HG03469 (cell line): Measurements from ENCODE around the gene KRT6C.
"Not testable (repeated sequence)": the region's sequence is repeated elsewhere in the genome, so short reads cannot be mapped to it uniquely, and the experiment has no call there.

Experiments
- ATAC-seq: cut with Tn5 transposase; IDR thresholded peaks from one replicate; pipeline ENCODE4 v1.9.1; 2021; ENCODE audit warnings: mild to moderate bottlenecking, moderate library complexity, moderate number of reproducible peaks; ENCODE audit not compliant: unreplicated experiment

KRT6C gene

GRCh38 chr12:52461693-52462092 is 11.9 kb downstream of the KRT6C start:
- no peak for ATAC-seq

GRCh38 chr12:52458861-52459260 is 14.7 kb downstream of the KRT6C start:
- ATAC-seq, result no peak

GRCh38 chr12:52455821-52456220 is 17.8 kb downstream of the KRT6C start:
- ATAC-seq, result no peak

GRCh38 chr12:52454411-52455201 is 19.0 kb downstream of the KRT6C start:
- no peak for ATAC-seq

GRCh38 chr12:52452101-52452500 is 21.5 kb downstream of the KRT6C start, which contains the start of gene KRT6B:
Gene KRT6B, minus strand, starts transcription at chr12:52452146. Its CDS starts 68 bp downstream, at chr12:52452078.
- no peak for ATAC-seq

- no peak for ATAC-seq
Observed at GRCh38 chr12:52448228-52448627, 25.4 kb downstream of the KRT6C start.

- not testable (repeated sequence) for ATAC-seq
Observed at GRCh38 chr12:52447196-52447595, 26.4 kb downstream of the KRT6C start.

GRCh38 chr12:52446367-52447045 is 27.1 kb downstream of the KRT6C start:
- no peak for ATAC-seq

GRCh38 chr12:52445876-52446275 is 27.7 kb downstream of the KRT6C start:
- no peak for ATAC-seq

- no peak for ATAC-seq
Observed at GRCh38 chr12:52444647-52445595, 28.7 kb downstream of the KRT6C start.

- ATAC-seq, result no peak
Observed at GRCh38 chr12:52443966-52444365, 29.6 kb downstream of the KRT6C start.

- no peak for ATAC-seq
Observed at GRCh38 chr12:52442600-52443061, 31.0 kb downstream of the KRT6C start.

- ATAC-seq, result no peak
Observed at GRCh38 chr12:52441320-52441911, 32.2 kb downstream of the KRT6C start.

GRCh38 chr12:52440821-52441319 is 32.7 kb downstream of the KRT6C start:
- ATAC-seq, result no peak

- no peak for ATAC-seq
Observed at GRCh38 chr12:52439845-52440244, 33.8 kb downstream of the KRT6C start.

GRCh38 chr12:52439420-52439819 is 34.2 kb downstream of the KRT6C start:
- no peak for ATAC-seq

GRCh38 chr12:52438305-52439301 is 35.0 kb downstream of the KRT6C start:
- no peak for ATAC-seq

- no peak for ATAC-seq
Observed at GRCh38 chr12:52437508-52437907, 36.1 kb downstream of the KRT6C start.

GRCh38 chr12:52436828-52437474 is 36.7 kb downstream of the KRT6C start:
- no peak for ATAC-seq
